Gastroesophageal sphincter (tissue), 3 donors: ENCODE data around the gene TCERG1.

Source experiments
- CTCF ChIP-seq, 4 experiments: fragments of 200-600 bp in 2 of 4; fragments of 450-650 bp in 2 of 4; sonication (generic) in 1 of 4; IDR thresholded peaks; one replicate each; pipeline ENCODE4 v1.5.1; 2017 to 2019; ENCODE audit warnings: antibody characterized with exemption in 4 of 4, mild to moderate bottlenecking in 2 of 4, moderate library complexity in 2 of 4
- EP300 ChIP-seq: sonication (generic); formaldehyde crosslinking; IDR thresholded peaks from one replicate; pipeline ENCODE4 v1.6.1; 2017; ENCODE audit warnings: antibody characterized with exemption, mild to moderate bottlenecking
- POLR2A ChIP-seq, 2 donors: fragments of 450-650 bp; IDR thresholded peaks; one replicate each; pipeline ENCODE4 v1.6.1; 2017; ENCODE audit warnings: antibody characterized with exemption in 2 of 2, mild to moderate bottlenecking in 2 of 2, moderate library complexity in 1 of 2

GRCh38 chr5:146466521-146467349 is 19.6 kb downstream of the TCERG1 start:
- TF ChIP-seq CTCF (IDR thresholded peaks at IDR 0.05) (peak in 1 of 4 experiments; percentile 4), EP300 (no peak), POLR2A (IDR thresholded peaks at IDR 0.05) (no peak)
